ENCODE data around the gene ZNF689.
A peak's percentile ranks its signal among the peaks of the same experiment; 100 is the strongest.
"Not testable (repeated sequence)": the region's sequence is repeated elsewhere in the genome, so short reads cannot be mapped to it uniquely, and the experiment has no call there.

ZNF689 gene

DNA sequence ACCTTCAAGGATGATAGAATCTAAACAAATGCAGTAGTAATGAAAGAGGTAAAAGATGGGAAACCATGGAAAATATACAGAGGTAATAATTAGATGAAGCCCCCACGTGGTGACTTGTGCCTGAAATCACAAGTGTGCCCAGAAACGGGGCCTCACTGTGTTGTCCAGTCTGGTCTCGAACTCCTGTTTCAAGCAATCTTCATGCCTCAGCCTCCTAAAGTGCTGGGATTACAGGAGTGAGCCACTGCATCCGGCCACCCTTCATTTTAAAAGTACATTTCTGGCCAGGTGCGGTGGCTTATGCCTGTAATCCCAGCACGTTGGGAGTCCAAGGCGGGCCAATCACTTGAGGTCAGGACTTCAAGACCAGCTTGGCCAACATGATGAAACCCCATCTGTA, 26.4 kb upstream of the ZNF689 start:
- DNase-seq (ENCODE audit: low spot score) = no peak

DNA sequence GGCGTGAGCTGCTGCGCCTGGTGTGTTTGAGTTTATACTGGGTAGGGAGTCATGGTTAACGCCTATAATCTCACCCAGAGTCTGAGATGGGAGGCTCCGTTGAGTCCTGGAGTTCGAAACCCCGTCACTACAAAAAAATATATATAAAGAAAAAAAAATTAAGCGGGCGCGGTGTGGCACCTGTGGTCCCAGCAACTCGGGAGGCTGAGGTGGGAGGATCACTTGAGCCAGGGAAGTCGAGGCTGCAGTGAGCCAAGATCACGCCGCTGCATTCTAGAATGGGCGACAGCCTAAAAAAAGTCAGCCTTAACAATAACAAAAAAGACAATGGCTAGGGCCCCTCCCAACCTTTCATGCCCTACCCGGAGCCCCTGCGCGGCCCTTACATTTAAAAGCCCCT, 23.3 kb upstream of the ZNF689 start:
- no peak for DNase-seq (ENCODE audit: low spot score)

DNA sequence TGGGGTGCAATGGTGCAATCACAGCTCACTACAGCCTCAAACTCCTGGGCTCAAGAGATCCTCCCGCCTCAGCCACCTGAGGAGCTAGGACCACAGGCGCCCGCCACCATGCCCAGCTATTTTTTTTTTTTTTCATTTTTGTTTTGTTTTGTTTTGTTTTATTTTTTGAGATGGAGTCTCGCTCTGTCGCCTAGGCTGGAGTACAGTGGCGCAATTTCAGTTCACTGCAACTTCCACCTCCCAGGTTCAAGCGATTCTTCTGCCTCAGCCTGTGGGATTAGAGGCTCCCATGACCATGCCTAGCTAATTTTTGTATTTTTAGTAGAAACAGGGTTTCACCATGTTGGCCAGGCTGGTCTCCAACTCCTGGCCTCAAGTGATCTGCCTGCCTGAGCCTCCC, 22.3 kb upstream of the ZNF689 start:
- DNase-seq (ENCODE audit: low spot score) = not testable (repeated sequence)

DNA sequence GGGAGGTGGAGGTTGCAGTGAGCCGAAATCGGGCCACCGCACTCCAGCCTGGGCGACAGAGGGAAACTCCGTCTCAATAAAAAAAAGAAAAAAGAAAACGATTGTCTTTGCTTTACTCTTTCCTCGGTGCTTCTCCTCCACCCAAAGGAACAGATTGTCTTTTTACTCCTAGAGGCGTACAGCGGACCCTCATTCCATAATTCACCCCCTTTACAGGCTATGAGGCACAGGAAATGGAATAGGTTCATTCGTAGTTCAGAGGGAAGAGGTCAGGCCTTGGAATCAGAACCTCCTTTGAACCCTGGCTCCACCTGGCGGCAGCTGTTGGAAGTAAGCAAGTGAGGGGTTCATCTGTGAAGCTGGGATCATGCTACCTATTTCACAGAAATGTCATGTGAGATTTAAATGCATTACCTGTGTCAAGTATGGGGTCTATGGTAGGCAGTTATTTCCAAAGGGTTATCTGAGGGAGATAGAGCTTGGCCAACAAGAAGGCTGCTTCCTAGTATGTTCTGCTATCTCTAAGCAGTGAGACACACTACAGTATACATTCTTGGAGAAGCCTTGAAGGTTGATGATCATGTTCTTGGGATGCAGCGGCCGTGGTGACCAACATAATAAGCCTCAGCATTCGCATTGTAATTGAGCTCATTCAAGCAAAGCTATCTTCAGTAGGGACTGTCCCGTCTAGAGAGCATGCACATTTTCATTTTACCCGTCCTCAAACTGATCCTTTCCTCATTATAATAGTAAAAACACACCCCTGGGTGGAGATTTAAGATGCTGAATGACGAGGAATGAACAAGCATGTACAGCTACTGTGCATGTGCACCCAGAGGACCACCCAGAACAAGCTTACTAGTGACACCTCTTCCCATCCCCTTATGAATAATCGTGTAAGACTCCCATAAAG, 18.7 kb upstream of the ZNF689 start:
- DNase-seq (ENCODE audit: low spot score) = peak; percentile 79

DNA sequence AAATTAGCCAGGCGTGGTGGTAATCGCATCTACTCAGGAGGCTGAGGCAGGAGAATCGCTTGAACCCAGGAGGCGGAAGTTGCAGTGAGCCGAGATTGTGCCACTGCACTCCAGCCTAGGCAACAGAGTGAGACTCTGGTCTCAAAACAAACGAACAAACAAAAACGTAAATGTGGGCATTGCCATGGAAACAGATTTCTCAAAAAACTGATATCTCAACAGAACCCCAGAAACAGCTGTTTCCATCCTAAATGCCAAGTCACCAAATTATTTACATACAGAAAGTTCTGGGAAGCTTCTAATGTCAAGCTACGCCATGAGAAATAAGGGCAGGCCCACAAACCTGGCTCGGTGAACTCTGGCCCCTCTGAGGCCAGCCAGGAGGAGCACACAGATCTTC, 16.0 kb upstream of the ZNF689 start:
- no peak for DNase-seq (ENCODE audit: low spot score)

DNA sequence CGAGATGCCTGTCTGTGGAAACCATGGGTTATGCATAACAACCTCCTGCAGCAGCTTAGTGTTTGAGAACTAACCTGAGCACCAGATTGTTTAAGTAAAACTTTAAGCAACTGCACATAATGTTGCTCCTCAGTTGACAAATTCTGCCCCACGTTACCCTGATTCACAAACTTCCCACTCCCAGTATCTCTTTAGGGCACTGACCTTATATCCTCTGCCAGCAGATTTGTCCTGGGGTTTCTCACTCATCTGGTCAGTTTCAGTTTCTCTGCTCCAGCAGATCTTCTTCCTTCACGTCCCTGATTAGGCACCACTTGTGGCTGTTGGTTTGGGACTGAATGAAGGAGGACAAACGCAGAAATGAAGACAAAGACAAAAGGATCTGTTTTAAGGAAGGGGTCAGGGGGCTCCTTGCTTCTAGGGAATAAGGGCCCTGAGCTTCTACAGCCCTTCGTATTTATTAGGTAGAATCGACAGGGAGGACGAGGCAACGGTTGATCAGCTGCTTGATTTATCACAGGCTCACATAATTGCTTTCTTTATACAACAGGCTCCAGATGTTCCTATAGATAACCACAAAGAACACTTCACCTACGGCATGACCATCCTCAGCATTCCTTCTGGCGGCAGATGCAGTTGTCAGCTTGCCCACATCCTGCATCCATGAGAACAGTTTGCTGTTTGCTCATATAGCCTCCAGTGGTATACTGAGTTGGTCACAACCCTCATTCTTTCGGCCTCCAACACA, 13.5 kb upstream of the ZNF689 start:
- no peak for DNase-seq (ENCODE audit: low spot score)

DNA sequence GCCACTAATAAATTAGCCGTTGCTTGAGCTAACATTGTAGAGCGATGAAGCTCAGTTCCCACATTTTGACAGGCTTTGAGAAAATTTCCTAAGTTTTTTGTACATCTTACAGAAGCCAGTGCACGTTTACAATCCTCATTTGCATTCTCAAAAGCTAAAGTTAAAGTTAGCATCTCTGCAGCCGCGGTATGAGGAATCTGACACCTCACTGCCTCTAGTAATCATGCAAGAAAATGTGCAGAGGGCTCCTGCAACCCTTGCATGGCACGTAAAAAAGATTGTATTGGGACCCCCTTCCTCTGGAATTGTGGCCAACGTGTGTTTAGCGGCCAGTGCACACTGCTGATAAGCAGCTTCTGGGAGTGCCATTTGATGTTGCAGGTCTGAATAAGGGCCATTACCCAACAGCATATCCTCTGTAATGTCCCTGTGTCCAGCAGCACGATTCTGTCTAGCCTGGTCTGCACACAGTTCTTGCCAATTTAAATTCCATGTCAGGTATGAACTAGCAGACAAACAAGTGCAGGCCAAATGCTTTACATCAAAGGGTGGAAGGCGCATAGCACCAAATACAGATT, 12.4 kb upstream of the ZNF689 start:
- DNase-seq (ENCODE audit: low spot score) = no peak

DNA sequence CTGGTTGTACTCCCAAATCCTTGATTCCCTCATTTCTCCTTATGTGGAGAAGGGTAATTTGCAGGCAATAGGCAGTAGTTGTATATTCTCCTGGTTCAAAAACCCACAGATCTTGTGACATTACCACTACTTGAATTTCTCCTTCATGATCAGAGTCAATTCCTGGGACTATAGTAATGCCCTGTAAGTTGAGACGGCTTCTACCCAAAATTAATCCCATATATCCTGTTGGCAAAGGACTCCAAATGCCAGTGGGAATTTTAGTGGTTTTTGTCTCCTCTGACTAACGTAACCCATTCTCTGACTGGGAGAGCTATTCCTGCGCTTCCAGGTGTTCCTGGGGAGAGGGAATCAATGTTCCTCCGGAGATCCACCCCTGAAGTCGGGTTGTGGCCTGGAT, 11.6 kb upstream of the ZNF689 start:
- DNase-seq (ENCODE audit: low spot score) = no peak

DNA sequence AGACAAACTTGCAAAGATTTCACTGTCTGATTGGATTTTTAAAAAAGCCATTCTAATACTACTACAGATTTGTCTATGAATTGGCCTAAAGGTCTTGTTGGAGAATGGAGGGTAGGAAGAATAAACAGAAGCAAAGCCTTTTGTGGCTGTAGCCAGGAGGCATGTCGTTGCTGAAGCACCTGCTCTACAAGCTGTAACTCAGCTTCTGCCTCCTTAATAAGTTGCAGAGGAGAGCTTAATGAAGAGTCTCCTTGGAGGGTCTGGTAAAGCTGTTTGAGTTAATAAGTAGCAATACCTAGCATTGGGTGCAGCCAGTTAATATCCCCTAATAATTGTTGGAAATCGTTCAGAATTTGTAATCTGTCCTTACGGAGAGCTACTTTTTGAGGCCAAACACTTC, 10.0 kb upstream of the ZNF689 start:
- DNase-seq (ENCODE audit: low spot score) = no peak

DNA sequence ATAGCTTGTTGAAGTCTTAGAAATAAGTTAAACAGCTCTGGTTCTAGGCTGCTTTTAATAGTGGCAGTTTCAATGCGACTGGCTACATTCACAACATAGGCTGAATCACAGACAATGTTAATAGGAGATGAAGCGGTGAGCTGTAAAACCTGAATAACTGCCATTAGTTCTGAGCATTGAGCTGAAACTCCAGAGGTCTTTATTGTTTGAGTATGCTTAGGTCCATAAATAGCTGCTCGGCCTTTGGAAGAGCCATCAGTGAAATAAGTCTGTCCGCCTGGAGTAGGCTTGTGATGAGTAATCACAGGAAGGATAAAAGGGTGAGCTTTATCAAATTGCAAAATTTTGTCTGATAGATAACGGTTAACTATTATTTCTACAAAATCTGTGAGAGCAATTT, 9.4 kb upstream of the ZNF689 start:
- no peak for DNase-seq (ENCODE audit: low spot score)

DNA sequence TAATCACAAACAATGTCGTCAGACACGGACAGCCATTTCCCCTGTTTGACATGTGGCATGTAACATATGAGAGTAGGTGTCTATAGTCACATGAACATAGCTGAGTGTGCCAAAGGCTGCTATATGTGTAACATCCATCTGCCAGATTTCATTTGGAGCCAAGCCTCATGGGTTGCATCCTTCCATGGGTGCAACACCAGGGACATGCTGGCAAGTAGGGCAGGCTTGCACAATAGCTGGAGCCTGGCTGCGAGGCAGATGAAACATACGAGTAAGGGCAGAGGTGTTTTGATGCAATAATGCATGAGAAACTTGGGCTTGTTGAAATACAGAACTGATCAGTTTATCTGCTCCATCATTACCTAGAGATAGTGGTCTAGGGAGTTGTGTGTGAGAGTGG, 9.0 kb upstream of the ZNF689 start:
- no peak for DNase-seq (ENCODE audit: low spot score)

DNA sequence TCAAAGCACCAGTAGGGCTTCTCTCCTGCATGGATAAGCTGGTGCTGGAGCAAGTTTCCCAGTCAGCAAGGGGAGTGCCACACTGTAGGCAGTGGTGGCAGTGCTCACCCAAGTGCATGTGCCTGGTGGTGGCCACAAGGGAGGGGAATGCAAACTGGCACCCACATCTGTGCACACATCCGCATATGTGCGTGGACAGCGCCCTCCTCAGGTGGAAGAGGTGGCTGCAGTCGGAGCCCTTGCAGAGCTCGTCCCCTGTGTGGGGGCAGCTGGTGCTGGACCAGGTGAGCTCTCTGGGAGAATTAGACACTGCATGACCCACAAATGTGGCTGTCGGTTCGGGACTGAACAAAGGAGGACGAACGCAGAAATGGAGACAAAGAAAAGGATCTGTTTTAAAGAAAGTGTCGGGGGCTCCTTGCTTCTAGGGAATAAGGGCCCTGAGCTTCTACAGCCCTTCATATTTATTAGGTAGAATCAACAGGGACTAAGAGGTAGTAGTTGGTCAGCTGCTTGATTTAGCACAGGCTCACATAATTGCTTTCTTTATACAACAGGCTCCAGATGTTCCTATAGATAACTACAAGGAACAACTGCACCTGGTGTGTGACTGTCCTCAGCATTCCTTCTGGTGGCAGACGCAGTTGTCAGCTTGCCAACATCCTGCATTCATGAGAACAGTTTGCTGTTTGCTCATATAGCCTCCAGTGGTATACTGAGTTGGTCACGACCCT, 5.3 kb upstream of the ZNF689 start:
- peak; percentile 61 for DNase-seq (ENCODE audit: low spot score)

DNA sequence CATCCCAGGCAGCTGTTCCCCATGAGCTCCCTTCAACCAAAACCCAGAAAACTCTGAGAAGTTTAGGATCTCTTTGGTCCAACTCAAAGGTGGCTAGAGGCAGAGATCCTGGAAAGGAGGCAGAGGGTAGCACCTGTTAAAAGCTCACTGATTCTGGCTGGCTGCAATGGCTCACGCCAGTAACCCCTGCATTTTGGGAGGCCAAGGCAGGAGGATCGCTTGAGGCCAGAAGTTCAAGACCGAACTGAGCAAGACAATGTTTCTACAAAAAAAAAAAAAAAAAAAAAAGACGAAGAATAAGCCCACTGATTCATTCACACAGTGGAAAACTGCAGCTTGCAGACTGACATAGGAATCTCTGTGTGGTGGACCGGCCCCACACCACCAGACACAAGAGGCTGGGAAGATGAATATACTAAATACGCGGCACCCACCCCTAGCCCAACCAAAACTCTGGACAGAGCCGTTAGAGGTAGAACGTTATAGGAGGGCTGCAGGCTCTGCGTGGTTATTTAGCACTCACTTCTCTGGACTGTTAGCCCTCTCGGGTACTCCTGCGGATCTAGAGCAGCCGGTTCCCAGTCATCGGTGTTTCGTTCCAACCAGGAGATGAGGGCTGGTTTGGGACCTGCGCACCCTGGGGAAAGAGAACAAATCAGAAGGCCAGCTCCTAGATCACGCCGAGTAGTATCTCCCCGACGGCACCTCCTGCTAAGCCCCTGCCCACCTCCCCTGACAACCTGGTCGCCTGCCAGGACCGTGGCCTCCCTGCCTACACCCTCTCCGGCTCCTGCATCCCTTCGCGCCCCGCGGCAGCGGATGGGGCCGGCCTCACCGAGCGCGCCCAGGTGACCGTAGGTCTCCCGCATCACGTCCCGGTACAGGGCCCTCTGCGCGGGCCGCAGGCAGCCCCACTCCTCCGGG, 925 bp downstream of the ZNF689 start:
- DNase-seq (ENCODE audit: low spot score) = peak; percentile 50

DNA sequence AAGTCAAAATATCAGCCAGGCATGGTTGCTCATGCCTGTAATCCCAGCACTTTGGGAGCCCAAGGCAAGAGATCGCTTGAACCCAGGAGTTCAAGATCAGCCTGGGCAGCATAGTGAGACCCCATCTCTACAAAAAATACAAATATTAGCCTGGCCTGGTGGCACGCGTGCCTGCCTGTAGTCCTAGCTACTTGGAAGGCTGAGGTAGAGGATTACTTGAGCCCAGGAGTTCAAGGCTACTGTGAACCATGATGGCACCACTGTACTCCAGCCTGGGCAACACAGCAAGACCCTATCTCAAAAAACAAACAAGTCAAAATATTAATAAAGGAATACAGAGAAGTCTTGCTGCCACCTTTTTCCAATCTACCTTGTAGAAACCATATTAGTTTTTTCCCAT, 4.2 kb downstream of the ZNF689 start:
- DNase-seq (ENCODE audit: low spot score) = no peak

DNA sequence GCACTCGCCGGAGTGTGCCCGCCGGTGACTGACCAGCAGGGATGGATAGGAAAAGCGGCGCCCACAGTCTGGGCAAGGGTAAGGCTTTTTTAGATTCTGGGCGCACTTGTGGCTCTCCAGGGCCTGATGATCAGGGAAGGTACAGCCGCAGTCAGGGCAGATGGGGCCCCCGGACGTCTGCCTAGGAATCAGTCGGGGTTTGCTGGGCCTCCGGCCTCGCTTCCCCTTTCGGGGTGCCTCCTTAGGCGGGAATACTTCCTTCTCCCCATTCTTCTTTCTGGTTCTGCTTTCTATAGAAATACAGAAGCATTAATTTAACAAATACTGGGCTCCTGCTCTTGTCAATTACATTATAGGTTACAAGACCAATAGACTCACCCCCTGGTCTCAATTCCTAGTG, 5.0 kb downstream of the ZNF689 start:
- DNase-seq (ENCODE audit: low spot score) = no peak

DNA sequence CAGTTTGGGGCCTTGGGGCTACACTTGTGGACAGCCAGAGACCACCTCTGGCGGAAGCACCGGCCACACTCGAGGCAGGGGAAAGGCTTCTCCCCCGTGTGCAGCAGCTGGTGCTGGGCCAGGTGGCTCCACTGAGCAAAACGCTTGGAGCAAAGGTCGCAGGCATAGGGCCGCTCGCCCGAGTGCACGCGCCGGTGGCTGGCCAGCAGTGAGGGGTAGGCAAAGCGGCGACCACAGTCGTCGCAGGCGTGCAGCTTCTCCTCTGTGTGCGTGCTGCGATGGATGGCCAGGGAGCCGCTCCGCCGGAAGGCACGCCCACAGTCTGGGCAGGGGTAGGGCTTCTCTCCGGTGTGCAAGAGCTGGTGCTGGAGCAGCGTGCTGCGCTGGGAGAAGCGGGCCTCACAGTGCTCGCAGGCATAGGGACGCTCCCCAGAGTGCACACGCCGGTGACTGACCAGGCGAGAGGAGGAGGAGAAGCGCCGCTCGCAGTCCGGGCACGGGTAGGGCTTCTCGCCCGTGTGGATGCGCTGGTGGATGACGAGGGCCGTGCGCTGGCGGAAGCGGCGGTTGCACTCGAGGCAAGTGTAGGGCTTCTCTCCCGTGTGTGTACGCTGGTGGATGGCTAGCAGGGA, 5.8 kb downstream of the ZNF689 start:
- DNase-seq (ENCODE audit: low spot score) = no peak

DNA sequence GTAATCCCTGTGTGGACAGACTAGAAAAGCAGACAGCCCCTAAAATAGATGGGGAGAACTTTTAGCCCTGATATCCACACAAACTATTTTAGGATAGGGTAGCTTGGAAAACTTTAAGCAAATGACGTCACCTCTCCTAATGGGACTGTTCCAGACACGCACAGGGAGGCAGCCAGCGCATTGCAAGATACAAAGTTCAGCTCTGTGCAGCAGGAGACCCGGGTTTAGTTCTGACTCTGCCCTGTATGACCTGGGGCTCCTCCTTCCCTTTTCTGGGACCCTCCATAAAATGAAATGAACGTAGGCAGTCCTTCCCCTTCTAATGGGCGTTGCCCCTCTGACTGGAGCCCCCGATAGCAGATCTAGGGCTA, 6.3 kb downstream of the ZNF689 start:
- no peak for DNase-seq (ENCODE audit: low spot score)

DNA sequence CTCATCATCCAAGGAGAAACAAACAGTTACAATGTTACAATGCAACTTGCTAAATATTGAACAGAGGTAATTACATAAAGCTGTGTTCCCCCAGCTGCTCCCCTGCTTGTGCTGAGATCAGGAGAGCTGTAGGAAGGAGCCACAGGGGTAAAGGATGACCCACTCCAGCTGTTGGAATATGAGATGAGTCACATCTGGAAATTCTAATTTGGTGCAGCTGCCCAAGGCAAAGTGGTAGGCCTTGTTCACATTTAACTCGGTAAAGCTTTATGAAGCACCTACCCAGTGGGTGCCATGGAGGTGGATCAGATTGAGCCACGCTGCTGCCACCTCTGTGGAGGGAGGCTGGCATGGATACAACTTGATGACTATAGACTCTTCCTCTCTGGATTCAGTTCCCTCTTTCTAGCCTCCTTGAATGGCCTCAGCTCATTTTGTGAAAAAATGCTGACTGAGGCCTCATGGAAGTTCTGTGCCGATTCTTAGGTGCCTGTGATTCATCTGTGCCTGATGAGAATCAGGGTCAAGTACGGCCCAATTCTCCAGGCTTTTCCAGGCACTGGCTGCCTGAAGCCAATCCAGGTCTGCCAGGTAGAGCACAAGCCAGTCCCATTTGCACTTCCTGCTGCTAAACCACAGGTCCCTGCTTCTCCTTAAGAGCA, 7.4 kb downstream of the ZNF689 start:
- DNase-seq (ENCODE audit: low spot score) = no peak

DNA sequence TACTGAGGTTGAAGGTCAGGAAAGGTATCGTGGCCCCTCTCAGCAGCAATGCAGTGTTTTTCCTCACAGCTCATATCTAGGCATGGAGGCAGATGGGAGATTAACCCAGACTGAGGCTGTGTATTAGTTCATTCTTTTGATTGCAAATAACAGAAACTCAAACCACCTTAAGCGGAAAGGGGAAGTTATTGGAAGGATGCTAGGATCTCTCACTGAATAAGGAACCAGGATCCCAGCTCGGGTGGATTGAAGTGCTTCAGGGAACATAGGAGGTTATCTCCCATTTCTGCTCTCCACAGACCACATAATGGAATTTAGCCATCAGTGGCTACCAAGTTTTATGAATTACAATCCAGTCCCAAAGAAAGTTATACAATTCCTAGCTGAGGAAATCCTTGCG, 8.2 kb downstream of the ZNF689 start:
- no peak for DNase-seq (ENCODE audit: low spot score)

DNA sequence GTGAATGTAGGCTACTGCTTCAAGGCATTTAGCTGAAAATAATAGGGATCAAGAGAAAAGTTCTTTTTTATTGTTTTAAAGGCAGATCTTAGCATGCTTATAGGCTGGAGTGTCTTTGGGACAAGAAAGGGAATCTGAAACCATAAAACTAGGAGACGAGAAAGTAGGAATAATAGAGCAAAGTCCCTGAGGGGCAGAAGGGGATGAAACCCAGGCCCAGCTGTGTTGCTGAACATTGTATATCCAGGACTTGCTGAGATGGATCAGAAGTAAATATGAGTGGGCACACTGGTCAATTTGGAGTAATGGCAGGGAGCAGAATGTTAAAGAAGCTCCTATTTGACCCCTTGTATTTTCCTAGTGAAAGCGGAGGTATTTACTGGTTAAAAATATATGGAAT, 9.3 kb downstream of the ZNF689 start:
- DNase-seq (ENCODE audit: low spot score) = no peak
